Head of caudate nucleus (tissue), 42 donors: ENCODE measurements around the gene NR2C2.

Experiments
- DNase-seq, 42 donors: peaks; one replicate each; pipeline versions ENCODE4 v3.0.0 to v3.0.0-alpha.2; 2020 to 2021; ENCODE audit warnings: mixed read lengths in 7 of 42
- intact Hi-C: fragments of 100-400 bp; cut with DNase I; formaldehyde crosslinking; loops from one replicate; pipeline ENCODE4 v1.15.0; 2022

NR2C2 gene

GRCh38 chr3:14947886-14948608 is 664 bp downstream of the NR2C2 start:
- intact Hi-C loops, result loop anchor here (5.0 to 10.0 kb wide), 3 partner anchors 117 to 293 kb away; partner anchors contain the start of genes CCDC174, MRPS25 and RBSN
- DNase-seq, result peak; percentile 95 to 100 (median 99)

GRCh38 chr3:14948609-14949038 is 1.2 kb downstream of the NR2C2 start:
- intact Hi-C loops, result loop anchor here (5.0 to 10.0 kb wide), 3 partner anchors 116 to 294 kb away; partner anchors contain the start of genes CCDC174, MRPS25 and RBSN
- no peak for DNase-seq

GRCh38 chr3:14949126-14949525 is 1.7 kb downstream of the NR2C2 start:
- DNase-seq, result peak in 1 of 42 donors; percentile 4
- intact Hi-C loops, result loop anchor here (5.0 to 10.0 kb wide), 3 partner anchors 116 to 294 kb away; partner anchors contain the start of genes CCDC174, MRPS25 and RBSN

- intact Hi-C loops, result no loop called here
- DNase-seq, result no peak
These were observed 2.9 kb downstream of the NR2C2 start for GRCh38 chr3:14950274-14950673.

- intact Hi-C loops, result no loop called here
- no peak for DNase-seq
These were observed 9.8 kb downstream of the NR2C2 start for GRCh38 chr3:14957153-14957552.

GRCh38 chr3:14957925-14958324 is 10.5 kb downstream of the NR2C2 start:
- intact Hi-C loops, result no loop called here

DNA sequence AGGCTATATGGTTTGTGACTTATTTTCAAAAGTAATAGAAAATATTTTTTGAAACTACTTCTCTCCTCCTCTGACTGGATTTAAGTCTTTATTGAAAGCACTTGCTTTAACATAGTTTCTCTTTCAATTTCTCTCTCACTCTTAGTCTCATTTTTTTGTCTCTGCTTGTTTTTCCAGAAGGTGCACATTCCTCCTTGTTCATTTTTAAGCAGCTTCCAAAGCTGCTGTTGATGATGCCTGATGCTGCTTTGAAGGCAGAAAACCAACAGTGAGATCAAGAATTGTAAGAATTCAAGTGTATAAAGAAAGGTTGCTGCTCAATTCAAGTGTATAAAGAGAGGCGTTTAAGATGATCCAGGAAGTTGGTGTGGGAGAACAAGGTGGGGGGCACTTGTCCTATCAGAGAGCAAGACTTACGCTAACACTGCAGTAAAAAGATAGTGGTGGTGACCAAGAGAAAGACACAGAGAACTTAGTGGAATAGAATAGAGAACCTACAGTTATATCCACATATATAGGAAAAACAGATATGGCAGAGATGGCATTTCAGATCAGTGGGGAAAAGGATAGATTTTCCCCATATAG is 12.1 kb downstream of the NR2C2 start:
- intact Hi-C loops, result no loop called here
- no peak for DNase-seq

More at GRCh38 chr3:14957925-14958324, 10.5 kb downstream of the NR2C2 start:
- no peak for DNase-seq

GRCh38 chr3:14962762-14963161 is 15.4 kb downstream of the NR2C2 start:
- DNase-seq, result no peak
- intact Hi-C loops, result no loop called here

DNA sequence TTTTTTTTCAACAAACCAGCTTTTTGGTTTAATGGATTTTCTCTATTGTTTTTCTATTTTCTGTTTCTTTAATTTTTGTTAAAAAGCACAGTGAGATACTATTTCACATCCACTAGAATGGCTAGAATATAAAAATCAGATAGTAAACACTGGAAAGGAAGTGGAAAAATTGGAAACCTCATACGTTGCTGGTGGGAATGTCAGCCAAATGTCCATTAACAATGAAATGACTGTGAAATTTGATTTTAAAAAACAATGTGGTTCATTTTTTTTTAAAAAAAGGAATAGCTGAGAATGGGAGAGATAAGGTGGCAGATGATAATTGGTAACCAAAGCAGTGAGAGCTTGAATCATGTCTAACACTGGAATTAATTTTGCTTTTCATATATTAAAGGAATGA is 19.9 kb downstream of the NR2C2 start:
- no peak for DNase-seq
- intact Hi-C loops, result no loop called here

GRCh38 chr3:14969671-14970070 is 22.3 kb downstream of the NR2C2 start:
- intact Hi-C loops, result no loop called here
- no peak for DNase-seq

- intact Hi-C loops, result no loop called here
- DNase-seq, result no peak
These were observed 28.9 kb downstream of the NR2C2 start for GRCh38 chr3:14976317-14976716.

GRCh38 chr3:14980689-14981088 is 33.3 kb downstream of the NR2C2 start:
- intact Hi-C loops, result no loop called here
- no peak for DNase-seq

- no peak for DNase-seq
- intact Hi-C loops, result no loop called here
These were observed 37.3 kb downstream of the NR2C2 start for GRCh38 chr3:14984581-14985113.

DNA sequence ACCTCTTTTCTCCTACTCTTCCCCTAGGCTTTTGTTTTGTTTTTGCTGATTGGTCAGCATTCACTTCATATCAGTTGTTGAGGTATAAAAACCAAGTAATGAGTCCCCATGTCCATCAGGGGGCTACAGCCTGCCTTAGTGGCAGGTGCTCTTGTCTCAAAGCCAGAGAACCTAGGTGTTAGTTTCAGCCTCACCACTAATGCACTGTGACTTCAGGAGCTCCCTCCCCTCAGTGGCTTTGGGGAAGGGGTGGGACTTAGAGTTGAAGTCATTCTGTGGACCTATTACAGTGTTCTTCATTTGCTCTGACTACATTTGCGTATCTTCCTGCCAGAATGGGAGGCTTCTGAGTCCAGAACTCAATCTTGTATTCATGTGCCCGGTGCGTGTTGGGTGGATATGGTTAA is 41.6 kb downstream of the NR2C2 start:
- intact Hi-C loops, result no loop called here
- DNase-seq, result no peak

DNA sequence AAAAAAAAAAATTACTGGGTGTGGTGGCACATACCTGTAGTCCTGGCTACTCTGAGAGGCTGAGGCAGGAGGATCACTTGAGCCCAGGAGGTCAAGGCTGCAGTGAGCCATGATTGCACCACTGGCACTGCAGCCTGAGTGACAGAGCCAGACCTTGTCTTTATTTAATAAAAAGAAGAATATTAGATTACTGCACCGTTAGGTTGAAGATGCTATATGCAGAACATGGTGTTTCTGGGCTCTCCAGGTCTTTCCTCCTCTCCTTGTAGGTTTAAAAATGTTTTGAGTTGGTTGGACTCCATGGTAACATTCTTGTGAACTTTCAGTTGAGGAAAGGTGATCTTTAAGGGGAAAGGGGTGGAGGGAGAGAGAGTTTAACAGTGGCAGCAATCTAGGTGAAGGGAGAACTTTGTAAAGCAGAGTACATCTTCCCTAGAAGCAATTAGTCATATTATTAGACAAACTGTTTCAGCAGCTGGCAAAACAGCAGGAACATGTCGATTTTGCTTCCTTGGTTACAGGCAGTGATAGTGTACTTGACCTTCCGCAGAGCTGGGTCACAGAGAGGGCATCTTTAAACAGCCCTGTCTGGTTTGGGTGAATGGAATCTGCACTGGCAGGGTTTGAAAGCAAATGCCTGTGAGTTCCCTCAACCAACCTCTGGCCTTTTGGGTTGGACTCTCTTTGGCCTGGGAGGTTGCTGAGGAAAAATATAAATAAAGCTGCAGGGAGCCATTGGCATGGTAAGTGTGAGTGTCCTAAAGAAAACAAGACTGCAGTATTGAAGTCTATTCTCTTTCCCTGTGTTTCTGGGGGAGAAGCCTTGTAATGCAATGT is 42.8 kb downstream of the NR2C2 start:
- DNase-seq, result no peak
- intact Hi-C loops, result no loop called here

DNA sequence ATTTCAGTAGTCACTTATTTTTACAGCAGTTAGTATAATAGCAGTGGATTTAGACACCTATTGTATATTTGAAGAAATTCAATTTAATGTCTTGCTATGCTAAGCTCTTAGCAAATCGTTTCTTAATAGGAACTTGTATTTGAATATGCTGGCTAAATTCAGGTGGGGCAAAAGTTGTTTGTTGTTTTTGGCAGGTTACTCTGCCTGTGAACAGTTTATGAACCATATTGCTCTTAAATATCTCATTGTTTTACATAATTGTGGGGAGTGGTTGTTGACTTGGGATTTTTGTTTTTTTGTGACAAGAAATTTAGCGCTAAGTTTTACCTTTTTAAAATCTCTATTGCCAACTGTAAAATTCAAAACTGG is 43.4 kb downstream of the NR2C2 start:
- DNase-seq, result no peak
- intact Hi-C loops, result no loop called here

- intact Hi-C loops, result no loop called here
These were observed 43.9 kb downstream of the NR2C2 start for GRCh38 chr3:14991151-14991742.

DNA sequence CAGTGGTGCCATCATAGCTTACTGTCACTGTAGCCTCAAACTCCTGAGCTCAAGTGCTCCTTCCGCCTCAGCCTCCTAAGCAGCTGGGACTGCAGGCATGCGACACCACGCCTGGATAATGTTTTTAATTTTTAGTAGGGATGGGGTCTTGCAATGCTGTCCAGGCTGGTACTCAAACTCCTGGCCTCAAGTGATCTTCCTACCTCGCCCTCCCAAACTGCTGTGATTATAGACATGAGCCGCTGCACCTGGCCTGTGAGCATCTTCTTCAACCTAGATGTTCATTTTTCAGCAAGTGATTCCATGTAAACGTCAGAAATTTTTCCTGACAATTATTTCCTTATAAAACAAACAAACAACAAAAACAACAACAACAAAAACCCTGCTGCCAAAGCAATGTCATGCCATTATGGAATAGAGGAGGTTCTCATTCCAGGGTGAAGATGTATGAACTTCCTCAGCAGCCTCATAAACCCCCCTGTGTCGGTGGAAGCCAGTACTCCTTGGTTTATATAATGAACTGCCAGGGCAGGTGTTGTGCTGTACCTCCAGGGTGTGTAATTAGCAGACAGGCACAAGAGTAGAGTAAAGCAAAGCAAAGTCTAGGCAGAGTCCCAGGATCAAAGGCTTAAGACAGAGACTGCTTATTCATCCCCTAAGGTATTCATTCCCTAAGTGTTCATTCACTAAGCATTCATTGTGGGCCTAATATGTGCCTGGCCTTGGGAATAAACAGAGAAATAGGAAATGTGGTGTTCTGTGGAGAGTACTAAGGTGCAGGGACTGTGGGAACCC is 44.6 kb downstream of the NR2C2 start:
- intact Hi-C loops, result no loop called here
- DNase-seq, result no peak

More at GRCh38 chr3:14991151-14991742, 43.9 kb downstream of the NR2C2 start:
- no peak for DNase-seq
